Left forelimb (tissue), 1 donor: Measurements from ENCODE around the gene CBFA2T3.

Experiments used
- DNase-seq: peaks from one replicate; pipeline ENCODE4 v3.0.0-alpha.2; 2018; ENCODE audit warnings: low spot score

CBFA2T3 gene

GRCh38 chr16:88938777-88939244 lies 38.2 kb downstream of the CBFA2T3 start:
- DNase-seq = no peak

DNA sequence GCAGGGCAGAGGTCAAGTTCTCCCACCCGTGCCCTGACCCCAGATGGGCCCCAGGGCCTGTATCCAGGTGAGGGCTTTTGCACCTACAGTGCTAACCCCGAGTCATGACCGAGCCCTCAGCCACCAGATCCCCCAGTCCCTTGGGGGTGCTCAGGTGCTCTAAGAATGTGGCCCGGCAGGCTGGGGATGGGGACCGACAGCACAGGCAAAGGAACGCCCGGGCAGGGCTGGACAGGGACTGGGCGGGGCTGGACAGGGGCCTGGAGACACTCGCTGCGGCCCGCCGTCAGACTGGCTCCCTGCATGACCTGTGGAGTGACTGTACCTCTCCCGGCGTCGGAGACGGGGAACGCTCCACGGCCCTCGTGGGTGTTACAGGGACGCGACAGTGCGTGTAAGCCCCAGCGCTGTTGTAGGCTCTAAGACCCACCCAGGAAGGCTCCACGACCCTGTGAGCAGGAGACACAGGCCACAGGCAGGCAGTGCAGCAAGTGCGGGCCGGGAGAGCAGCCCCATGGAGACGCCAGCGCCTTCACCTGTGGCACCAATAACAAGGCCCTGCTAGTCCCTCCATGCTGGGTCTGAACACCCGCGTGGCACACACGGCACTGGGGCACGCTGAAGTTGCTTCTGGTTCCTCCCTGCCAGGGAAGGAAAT lies 38.8 kb downstream of the CBFA2T3 start:
- no peak for DNase-seq

DNA sequence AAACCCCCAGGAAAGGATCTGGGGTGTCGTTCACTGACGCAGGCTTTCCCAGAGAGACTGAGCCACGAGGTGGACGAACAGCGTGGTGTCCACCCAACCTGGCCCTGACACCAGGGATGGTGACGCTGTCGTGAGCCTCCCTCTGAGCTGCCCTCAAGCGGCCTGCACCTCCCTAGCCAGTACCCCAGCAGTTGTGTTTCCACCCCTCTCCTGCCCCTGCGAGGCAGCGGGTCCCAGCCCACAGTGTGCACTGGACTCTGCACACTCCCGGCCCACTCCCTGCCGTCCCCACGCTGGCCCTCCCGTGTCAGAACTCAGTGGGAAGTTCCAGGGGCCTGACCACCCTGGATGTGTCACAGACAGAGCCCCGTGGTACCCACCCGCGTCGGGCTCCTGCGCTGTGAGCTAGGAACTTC lies 39.8 kb downstream of the CBFA2T3 start:
- DNase-seq = no peak

- peak; percentile 83 for DNase-seq
Measured at GRCh38 chr16:88936556-88937205, 40.3 kb downstream of the CBFA2T3 start.

DNA sequence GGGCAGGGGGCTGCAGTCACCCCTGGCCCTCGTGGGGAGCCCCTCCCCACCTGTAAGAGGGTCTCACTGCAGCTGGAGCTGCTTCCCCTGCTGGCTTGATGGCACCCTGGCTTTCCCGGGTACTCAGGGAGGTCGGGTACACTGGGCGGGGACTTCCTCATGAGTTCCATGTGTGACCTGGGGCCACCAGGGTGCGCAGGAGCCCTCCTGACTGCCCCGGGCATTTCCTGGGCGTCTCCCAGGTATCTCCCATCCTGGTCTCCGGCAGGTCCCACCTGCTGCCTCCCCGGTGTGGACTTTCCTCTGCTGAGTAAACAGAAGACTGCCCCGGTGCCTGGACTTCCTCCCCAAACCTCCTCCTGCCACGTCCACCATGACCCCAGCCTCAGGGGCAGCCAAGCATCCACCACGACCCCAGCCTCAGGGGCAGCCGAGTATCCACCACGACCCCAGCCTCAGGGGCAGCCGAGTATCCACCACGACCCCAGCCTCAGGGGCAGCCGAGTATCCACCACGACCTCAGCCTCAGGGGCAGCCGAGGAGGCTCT lies 40.9 kb downstream of the CBFA2T3 start:
- no peak for DNase-seq

GRCh38 chr16:88934066-88934667 lies 42.8 kb downstream of the CBFA2T3 start:
- DNase-seq = no peak

DNA sequence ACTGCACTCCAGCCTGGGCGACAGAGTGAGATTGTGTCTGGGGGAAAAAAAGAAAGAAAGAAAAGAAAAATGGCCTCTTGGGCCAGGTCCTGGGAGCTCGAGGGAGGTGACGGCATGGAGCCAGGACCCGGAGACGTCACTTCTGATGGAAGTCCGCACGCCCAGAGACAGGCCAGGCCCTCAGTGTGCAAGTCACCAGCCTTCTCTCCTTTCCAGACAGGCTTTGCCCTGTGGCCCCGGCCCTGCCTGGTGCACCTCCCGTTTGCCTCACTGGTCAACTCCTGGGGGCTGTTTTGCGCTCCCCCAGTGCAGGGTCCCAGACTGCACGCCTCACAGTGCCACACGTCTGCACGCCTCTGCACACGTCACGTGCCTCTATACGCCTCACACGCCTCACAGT lies 44.1 kb downstream of the CBFA2T3 start:
- no peak for DNase-seq

DNA sequence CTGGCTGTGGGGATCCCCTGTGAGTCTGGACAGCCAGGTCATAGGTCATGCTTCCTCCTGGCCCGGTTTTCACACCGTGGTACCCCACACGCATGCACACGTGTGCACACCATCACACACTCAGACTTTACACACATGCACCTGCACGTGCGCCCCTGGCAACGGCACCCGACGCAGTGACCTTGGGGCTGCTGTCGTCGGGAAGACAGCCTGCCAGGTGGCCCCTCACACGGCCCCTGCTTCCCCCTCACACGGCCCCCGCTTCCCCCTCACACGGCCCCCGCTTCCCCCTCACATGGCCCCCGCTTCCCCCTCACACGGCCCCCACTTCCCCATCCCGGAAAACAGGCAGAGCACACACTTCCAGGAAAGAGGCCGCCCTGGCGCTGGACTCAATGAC lies 45.1 kb downstream of the CBFA2T3 start:
- no peak for DNase-seq

GRCh38 chr16:88931373-88931900 lies 45.6 kb downstream of the CBFA2T3 start:
- DNase-seq = no peak

DNA sequence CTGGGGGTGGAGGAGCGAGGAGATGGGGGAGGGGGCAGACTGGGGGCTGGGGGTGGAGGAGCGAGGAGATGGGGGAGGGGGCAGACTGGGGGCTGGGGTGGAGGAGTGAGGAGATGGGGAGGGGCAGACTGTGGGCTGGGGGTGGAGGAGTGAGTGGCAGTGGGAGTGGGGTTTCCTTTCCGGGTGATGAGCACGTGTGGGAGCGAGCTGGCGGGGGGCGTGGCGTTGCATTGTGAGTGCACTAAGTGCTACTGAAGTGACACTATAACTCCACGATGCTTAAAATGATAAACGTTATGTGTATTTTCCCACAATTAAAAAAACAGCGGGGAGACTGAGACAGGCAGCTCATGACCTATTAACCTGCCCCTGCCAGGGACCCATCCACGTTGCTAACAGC lies 46.3 kb downstream of the CBFA2T3 start:
- DNase-seq = no peak

- DNase-seq = no peak
Measured at GRCh38 chr16:88929091-88929445, 47.9 kb downstream of the CBFA2T3 start.

- no peak for DNase-seq
Measured at GRCh38 chr16:88928405-88929090, 48.5 kb downstream of the CBFA2T3 start.

GRCh38 chr16:88927661-88928060 lies 49.3 kb downstream of the CBFA2T3 start:
- DNase-seq = no peak

DNA sequence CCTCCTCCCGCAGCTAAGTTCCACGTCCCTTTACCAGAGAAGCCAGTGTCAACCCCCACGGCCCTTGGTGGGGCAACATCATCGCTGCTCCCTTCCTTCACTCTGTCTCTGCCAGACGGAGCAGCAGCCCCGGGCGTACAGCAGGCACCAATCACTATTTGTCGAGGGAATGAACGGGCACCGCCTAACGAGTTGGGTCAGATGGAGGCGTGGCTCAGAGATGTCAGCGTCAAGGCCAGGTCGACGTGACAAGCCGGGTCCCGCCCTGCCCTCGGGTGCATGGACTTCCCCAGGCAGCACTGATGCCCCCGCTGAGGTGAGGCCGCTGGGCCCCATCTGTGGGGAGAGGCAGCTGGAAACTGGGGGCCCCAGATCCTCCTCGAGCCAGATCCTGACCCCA lies 50.0 kb downstream of the CBFA2T3 start:
- DNase-seq = no peak

DNA sequence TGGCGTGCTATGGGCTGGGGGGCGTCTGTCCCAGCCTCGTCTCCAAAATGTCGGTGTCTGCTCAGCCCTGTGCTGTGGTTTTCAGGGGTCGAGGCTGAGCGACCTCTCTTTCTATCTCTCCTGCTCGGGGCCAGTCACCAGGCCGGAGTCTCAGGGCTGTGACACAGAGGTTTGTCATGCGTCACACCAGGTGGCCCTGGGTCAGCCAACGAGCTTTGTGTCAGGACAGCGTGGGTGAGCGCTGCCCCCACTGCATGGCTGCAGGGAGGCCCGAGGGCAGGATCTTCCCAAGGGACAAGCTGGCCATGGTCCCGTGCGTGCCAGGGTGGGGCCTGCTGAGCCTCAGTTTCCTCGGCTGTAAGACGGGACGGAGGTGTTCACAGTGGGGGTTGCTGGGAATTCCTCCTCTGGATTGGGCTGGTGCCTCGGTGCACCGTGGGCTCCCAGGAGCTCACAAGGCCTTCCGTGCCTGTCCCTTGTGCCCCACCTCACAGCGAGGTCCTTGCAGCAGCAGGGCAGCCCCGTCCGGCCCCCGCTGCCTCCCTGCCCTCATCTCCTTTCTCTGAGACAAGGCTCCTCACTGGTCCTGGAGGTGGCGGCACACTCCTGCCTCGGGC lies 50.5 kb downstream of the CBFA2T3 start:
- no peak for DNase-seq

GRCh38 chr16:88925540-88925887 lies 51.5 kb downstream of the CBFA2T3 start:
- no peak for DNase-seq

GRCh38 chr16:88924834-88925539 lies 52.0 kb downstream of the CBFA2T3 start:
- DNase-seq = no peak

DNA sequence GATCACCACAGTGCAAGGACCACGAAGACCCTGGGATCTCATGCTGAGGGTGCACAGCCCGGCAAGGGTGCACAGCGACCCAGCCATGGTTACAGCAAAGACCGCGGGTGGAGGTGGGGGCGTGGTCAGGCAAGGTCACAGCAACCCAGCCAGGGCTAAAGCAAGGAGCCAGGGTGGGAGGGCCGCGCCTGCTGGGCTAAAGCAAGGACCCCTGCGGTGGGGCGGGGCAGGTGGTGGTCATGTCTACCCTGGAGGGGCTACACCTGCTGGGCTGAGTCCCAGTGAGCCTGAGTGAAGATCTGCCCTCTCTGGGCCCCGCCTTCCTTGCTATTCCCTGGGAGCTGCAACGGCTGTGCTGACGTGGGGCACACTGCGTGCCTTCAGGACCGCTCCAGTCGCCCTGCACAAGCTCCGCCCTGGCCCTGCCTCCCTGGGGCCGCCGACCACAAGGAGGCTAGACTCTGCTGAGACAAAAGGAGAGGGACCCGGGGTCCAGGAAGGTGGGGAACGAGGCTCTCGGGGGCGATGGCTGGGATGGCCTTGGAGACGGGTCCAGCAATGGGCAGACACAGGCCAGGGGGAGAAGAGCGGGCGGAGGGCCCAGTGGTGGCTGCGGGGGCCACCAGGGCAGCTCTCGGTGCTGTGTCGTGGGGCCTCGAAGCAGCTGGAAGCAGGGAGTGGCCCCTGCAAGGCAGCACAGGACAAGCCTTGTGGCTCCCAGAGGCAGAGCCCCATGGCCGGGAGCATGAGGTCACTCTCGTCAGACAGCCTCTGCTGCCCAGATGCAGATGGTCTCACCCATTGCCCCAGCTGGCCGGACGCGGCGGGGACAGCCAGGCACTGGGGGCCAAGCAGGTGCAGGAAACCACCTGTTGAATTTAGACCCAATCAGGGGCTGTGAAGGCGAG lies 52.8 kb downstream of the CBFA2T3 start:
- DNase-seq = no peak

GRCh38 chr16:88923450-88923849 lies 53.6 kb downstream of the CBFA2T3 start:
- DNase-seq = no peak

DNA sequence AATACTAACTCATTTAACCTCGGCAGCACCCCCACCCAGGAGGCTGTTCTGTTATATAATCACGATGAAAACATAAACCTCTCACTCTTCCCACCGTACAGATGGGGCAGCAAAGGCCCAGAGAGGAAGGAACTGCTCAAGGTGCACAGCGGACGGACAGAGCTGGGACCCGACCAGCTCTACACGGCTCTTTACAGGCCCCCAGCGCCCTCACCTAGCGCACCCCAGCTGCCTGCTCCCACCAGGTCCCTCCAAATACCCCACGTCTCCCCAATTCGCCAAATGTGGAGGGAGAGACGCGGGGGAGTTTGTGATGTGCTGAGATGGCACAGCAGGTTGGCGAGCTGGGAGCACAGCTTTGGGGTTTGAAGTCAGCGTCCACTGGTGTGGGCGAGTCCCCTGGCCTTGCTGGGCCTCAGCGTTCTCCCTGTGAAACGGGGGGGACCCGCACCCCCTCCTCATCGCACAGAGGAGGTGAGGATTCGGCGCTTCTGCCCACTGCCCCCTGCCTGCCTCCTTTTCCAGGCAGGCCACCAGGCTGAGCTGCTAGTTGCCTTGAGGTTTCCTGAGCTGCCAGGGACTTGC lies 54.1 kb downstream of the CBFA2T3 start:
- DNase-seq = no peak
